ENCODE measurements around the gene TXNDC12.
A peak's percentile ranks its signal among the peaks of the same experiment; 100 is the strongest.
"Not testable (repeated sequence)": the region's sequence is repeated elsewhere in the genome, so short reads cannot be mapped to it uniquely, and the experiment has no call there.

Gene TXNDC12

GRCh38 chr1:52055066-52055865, at the start of gene TXNDC12:
TSS of gene TXNDC12 (minus strand) at chr1:52055191. CDS start at chr1:52055096, 95 bp downstream.
- DNase-seq (ENCODE audit: low read depth in 2 of 2), result peak; percentile 33 to 58

- no peak for DNase-seq (ENCODE audit: low read depth in 2 of 2)
Observed at GRCh38 chr1:52102336-52103013, 47.5 kb upstream of the TXNDC12 start.

- DNase-seq (ENCODE audit: low read depth in 2 of 2), result no peak
Observed at GRCh38 chr1:52098139-52098871, 43.3 kb upstream of the TXNDC12 start.

GRCh38 chr1:52096216-52096615, 41.2 kb upstream of the TXNDC12 start:
- DNase-seq (ENCODE audit: low read depth in 2 of 2), result no peak

GRCh38 chr1:52094300-52094699, 39.3 kb upstream of the TXNDC12 start:
- DNase-seq (ENCODE audit: low read depth in 2 of 2), result not testable (repeated sequence)

- DNase-seq (ENCODE audit: low read depth in 2 of 2), result not testable (repeated sequence)
Observed at GRCh38 chr1:52087892-52088291, 32.9 kb upstream of the TXNDC12 start.

GRCh38 chr1:52080014-52080415, 25.0 kb upstream of the TXNDC12 start:
- DNase-seq (ENCODE audit: low read depth in 2 of 2), result no peak

GRCh38 chr1:52077277-52077676, 22.3 kb upstream of the TXNDC12 start:
- DNase-seq (ENCODE audit: low read depth in 2 of 2), result not testable (repeated sequence)

GRCh38 chr1:52072291-52072690, 17.3 kb upstream of the TXNDC12 start:
- no peak for DNase-seq (ENCODE audit: low read depth in 2 of 2)

GRCh38 chr1:52070704-52071103, 15.7 kb upstream of the TXNDC12 start:
- DNase-seq (ENCODE audit: low read depth in 2 of 2), result no peak

- DNase-seq (ENCODE audit: low read depth in 2 of 2), result no peak
Observed at GRCh38 chr1:52063192-52063591, 8.2 kb upstream of the TXNDC12 start.

- DNase-seq (ENCODE audit: low read depth in 2 of 2), result no peak
Observed at GRCh38 chr1:52060822-52061221, 5.8 kb upstream of the TXNDC12 start.

- DNase-seq (ENCODE audit: low read depth in 2 of 2), result no peak
Observed at GRCh38 chr1:52059888-52060287, 4.9 kb upstream of the TXNDC12 start.

- no peak for DNase-seq (ENCODE audit: low read depth in 2 of 2)
Observed at GRCh38 chr1:52059321-52059720, 4.3 kb upstream of the TXNDC12 start.

- DNase-seq (ENCODE audit: low read depth in 2 of 2), result no peak
Observed at GRCh38 chr1:52057876-52058415, 3.0 kb upstream of the TXNDC12 start.

GRCh38 chr1:52057255-52057654, 2.3 kb upstream of the TXNDC12 start:
- DNase-seq (ENCODE audit: low read depth in 2 of 2), result no peak

- DNase-seq (ENCODE audit: low read depth in 2 of 2), result no peak
Observed at GRCh38 chr1:52056937-52057231, 1.9 kb upstream of the TXNDC12 start.

GRCh38 chr1:52056163-52056936, 1.4 kb upstream of the TXNDC12 start, which contains the start of gene BTF3L4:
TSS of gene BTF3L4 (plus strand) at chr1:52056295. CDS start at chr1:52059848, 3,553 bp downstream.
- DNase-seq (ENCODE audit: low read depth in 2 of 2), result peak; percentile 84 to 87

- DNase-seq (ENCODE audit: low read depth in 2 of 2), result no peak
Observed at GRCh38 chr1:52055866-52056162, 823 bp upstream of the TXNDC12 start.

GRCh38 chr1:52054496-52055065, 410 bp downstream of the TXNDC12 start:
- no peak for DNase-seq (ENCODE audit: low read depth in 2 of 2)

- no peak for DNase-seq (ENCODE audit: low read depth in 2 of 2)
Observed at GRCh38 chr1:52053862-52054261, 1.1 kb downstream of the TXNDC12 start.
